SHP77 (cell line): ENCODE measurements around the gene RPL22.

Source experiments
- DNase-seq, 2 experiments: peaks; one replicate each; lab custom pipeline; 2025; lab: John Stamatoyannopoulos, UW

The RPL22 gene

DNA sequence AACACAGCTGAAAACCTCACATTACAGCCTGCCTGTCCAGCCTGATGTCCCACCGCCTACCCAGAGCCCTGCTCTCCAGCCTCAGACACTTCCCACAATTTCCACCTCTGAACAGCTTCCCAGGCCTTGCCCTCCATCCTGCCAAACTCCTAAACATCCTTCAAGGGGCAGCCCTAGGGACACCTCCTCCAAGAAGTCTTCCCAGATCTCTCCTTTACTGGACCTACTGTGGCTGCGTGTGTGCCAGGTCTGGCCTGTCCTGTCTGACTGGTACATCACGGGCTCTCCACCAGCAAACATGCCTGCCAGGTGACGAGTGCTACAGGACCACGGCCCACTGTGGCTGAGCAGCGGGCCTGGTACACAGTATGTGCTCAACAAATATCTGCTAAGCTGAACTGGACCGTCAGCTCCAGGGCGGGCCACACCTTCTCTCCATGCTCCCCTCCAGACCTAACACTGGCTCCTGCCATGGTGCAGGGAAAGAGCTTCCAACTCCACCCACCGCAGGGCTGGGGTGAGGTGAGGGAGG, 48.0 kb downstream of the RPL22 start:
- no peak for DNase-seq

DNA sequence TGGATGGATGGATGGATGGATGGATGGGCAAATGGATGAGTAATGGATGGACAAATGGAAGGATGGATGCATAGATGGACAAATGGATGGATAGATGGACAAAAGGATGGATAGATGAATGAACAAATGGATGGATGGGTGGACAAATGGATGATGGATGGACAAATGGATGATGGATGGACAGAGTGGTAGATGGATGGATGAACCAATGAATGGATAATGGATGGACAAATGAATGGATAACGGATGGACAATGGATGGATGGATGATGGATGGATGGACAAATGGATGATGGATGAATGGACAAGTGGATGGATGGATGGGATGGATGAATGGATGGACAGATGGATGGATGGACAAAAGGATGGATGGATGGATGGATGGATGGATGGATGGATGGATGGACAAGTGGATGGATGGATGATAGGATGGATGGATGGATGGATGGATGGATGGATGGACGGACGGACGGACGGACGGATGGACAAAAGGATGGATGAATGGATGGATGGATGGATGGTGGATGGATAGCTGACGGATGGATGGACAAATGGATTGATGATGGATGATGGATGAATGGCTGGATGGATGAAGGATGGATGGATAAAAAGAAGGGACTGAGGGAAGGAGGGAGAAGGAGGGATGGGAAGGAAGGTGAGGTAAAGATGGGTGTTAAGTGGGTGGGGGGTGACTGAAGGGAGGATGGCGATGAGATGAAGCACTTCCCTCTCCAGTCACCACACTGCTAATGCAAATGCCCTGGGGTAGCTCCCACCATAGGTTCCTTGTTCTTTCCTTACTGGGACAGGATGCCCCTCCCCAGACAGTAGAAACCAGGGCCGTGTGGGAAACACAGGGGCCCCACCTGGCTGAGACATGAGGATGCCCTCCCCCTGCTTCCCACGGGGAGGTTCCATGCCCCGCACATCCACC, 49.1 kb downstream of the RPL22 start:
- DNase-seq = no peak

- no peak for DNase-seq
These were observed 49.8 kb downstream of the RPL22 start for GRCh38 chr1:6149597-6149996.

DNA sequence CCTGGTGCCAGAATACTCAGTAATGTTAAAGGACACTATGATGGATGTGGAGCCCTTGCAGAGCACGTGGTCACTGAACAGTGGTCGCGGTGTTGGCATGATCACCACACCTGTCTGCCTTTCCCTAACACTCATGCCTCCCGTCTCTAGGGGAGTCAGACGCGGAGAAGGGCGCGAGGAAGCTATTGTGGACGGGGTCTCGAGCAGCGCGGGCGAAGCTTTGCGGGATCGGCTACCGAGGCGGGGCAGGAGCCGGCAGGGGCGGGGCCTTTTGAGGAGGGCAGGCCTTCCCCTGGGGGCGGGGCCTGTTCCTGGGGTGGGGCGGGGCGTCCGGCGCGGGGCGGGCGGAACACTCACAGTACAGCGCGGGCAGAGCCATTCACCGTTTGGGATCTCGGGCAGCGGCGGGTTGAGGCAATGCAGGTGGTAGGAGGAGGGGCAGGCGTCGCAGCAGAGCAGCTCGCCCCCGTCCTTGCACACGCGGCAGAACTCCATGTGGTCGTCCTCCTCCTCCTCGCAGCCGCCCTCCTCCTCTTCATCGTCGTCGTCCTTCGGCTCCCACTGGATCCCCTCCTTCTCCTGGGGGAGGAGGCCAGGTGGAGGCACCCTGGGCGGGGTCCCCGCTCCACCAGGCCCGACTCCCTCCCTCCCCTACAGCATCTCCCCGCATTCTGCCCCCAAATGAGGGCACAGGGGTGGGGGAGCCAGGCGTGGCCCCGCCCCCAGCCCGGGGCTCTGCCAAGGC, 50.7 kb downstream of the RPL22 start:
- DNase-seq = no peak

DNA sequence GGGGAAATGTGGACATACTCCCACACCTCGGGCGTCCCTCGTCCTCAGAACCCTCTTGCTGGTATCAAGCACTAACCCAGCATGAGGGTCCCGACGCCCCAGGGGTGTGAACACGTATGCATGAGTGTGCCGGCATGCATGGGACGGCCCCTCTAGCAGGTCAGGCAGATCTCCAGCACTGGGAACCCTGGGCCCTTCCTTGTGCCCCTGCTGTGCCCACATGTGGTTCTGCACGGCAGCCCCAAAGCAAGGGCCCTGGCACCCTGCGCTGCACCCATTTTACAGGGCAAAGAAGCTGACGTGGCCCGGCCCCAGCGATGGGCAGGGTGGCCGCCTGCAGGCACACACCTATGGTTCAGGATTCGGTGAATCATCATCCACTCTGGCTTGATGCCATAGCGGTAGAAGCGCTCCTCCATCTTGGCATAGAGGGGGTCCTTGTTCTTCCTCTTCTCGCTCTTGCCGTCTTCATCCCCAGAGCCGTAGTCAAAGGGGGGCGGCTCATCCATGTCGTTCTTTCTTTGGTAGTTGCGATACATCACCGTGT, 53.5 kb downstream of the RPL22 start:
- no peak for DNase-seq

GRCh38 chr1:6145396-6145750, 54.0 kb downstream of the RPL22 start:
- no peak for DNase-seq

- no peak for DNase-seq
These were observed 54.6 kb downstream of the RPL22 start for GRCh38 chr1:6144647-6145395.

GRCh38 chr1:6144175-6144574, 55.2 kb downstream of the RPL22 start:
- no peak for DNase-seq

- DNase-seq = no peak
These were observed 56.0 kb downstream of the RPL22 start for GRCh38 chr1:6143395-6143794.

- DNase-seq = no peak
These were observed 56.7 kb downstream of the RPL22 start for GRCh38 chr1:6142734-6143133.

DNA sequence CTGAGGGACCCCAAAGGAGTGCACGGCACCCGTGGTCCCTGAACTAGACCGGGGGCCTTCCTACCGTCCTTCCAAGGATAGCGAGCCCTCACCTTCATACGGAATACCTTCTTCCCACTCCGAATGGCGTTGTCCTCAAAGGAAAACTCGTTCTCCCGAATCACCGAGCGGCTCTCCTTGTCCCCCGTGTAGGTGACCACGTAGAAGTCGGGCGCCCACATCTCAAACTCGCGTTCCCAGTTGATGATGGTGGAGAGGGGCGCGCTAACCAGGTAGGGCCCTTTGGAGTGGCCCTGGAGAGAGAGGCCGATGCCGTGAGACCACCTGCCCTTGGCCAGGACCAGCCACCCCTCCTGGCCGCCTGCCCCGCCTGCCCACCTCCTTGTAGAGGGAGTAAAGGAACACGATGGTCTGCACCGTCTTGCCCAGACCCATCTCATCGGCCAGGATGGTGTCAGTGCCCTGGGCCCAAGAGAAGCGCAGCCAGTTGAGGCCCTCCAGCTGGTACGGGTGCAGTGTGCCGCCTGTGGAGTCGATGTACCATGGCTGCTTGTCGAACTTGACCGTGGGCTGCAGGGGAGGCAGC, 57.3 kb downstream of the RPL22 start:
- no peak for DNase-seq

DNA sequence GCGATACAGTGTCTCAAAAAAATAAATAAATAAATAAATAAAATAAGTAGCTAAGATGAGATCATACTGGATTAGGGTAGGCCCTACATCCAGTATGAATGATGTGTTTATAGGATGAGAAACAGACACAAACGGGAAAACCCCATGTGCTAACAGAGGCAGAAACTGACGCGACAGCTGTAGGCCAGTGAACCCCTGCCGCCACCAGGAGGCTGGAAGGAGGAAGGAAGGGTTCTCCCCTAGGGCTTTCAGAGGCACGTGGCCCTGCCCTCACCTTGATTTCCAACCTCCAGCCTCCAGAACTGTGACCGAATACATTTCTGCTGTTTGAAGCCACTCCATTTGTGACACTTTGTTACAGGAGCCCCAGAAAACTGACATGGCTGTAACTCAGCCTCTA, 57.8 kb downstream of the RPL22 start:
- DNase-seq = no peak

- DNase-seq = no peak
These were observed 59.0 kb downstream of the RPL22 start for GRCh38 chr1:6140413-6140812.

DNA sequence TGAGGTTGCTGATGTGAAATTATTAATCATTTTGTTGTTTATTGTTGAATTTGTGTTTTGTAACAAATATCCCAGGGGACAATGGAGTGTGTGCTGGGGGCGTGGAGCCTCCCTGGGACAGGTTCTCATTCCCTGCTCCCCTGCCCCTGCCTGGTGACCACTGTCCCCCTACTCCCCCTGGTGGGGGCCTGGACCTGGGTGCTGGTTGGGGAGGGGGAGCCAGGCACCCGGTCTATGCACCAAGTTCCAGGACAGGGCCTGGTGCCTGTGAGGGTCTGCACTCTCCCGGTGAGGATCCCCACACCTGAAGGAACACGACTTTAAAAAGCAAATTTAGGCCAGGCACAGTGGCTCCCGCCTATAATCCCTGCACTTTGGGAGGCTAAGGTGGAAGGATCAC, 61.6 kb downstream of the RPL22 start:
- no peak for DNase-seq

DNA sequence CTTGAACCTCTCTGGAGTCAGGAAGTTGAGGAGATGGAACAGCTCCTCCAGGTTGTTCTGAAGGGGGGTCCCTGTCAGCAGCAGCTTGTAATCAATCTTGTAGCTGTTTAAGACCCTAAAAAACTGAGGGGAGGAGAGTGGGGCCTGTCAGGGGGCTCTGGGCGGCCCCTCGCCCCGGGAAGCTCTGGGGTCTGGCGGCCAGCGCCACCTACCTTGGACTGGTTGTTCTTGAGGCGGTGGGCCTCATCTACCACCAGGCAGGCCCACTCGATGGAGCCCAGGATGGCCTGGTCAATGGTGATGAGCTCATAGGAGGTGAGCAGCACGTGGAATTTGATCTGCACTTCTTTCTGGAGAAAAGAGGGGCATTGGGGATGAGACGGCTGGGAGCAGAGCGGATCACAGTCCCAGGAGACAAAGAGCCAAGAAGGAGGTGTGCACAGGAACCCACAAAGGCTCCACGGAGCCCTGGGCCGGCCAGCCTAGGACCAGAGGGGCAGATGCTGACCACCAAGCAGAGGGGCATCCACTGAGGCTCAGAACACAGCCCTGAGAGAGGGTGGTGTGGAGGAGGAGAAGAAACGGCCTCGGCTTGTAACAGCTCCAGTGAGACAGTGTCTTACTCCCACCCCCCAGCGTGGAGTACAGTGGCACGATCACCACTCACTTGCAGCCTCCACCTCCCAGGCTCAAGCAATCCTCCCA, 62.7 kb downstream of the RPL22 start:
- no peak for DNase-seq
